ENCODE data around the gene SLC35F2. TPM values are rescaled to one million over a fixed set of nuclear protein-coding genes. Genes with fewer than 3 reads are reported as not detected.

Gene SLC35F2
- polyA plus RNA-seq, 1 of the 3 experiments (the other 2 are of a cell fraction), result 12.4 TPM

DNA sequence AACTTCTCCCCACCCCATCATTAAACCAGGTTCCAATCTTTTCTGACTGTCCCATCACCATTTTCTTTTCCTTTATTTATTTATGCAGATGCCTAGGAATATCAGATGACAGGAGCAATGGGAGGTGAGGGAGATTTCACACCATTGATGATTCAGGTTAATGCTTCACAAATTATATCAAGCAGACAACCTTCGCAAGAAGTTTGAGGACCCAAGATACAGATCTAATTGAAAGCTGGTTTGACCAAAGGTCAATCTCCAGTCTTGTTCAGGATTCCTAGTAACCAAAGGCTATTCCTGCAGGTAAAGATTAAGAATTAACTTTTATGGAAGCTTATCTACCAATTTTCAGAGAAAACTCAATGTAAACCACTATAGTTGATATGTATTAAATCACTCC is 54.4 kb downstream of the SLC35F2 start:
- DNase-seq, result no peak
- H3K27ac ChIP-seq (ENCODE audit: low read depth in 2 of 2, low read length in 1 of 2), result no peak overlapping the region
- peaks cover 3 to 13% of the 10 kb centered on the region in 2 experiments for H3K36me3 ChIP-seq (replicated peaks in 1 of 2; ENCODE audit: control insufficient read depth in 1 of 2, insufficient read depth in 2 of 2, low read length in 1 of 2)
- no peaks in the 10 kb centered on the region for H3K4me1 ChIP-seq (ENCODE audit: control insufficient read depth in 1 of 2, insufficient read depth in 2 of 2, low read depth in 1 of 2, low read length in 1 of 2)
- H3K27me3 ChIP-seq (ENCODE audit: insufficient read depth), result no peaks in the 10 kb centered on the region
- H3K9me2 ChIP-seq, result no peaks in the 10 kb centered on the region
- H2AFZ ChIP-seq (ENCODE audit: low read depth), result no peak overlapping the region
- CTCF ChIA-PET, result interaction anchor here (1.2 kb wide), 1 partner anchor 27 kb away, joined by 3 read pairs; no protein-coding TSS in a partner anchor
- H3F3A ChIP-seq (replicated peaks; ENCODE audit: insufficient read depth), result peaks cover 2% of the 10 kb centered on the region
- no peaks in the 10 kb centered on the region for H3K79me2 ChIP-seq (ENCODE audit: insufficient read depth)
- TF ChIP-seq SMC3 (IDR thresholded peaks at IDR 0.05; ENCODE audit: low read depth, low read length) (no peak), YY1 (IDR thresholded peaks at IDR 0.05; ENCODE audit: low read depth) (no peak), MXI1 (IDR thresholded peaks at IDR 0.05; ENCODE audit: low read depth, low read length) (no peak), TCF12 (IDR thresholded peaks at IDR 0.05) (no peak), TEAD4 (IDR thresholded peaks at IDR 0.05; ENCODE audit: borderline replicate concordance, insufficient read depth) (no peak), JUND (IDR thresholded peaks at IDR 0.05) (no peak), GABPA (IDR thresholded peaks at IDR 0.05; ENCODE audit: low read depth) (no peak), ELF1 (IDR thresholded peaks at IDR 0.05) (no peak), MEF2A (IDR thresholded peaks at IDR 0.05; ENCODE audit: borderline replicate concordance, low read depth) (no peak), RAD21 (IDR thresholded peaks at IDR 0.05; ENCODE audit: low read length) (no peak), TAF1 (IDR thresholded peaks at IDR 0.05; ENCODE audit: borderline replicate concordance, low read depth, low read length) (no peak), FOSL2 (IDR thresholded peaks at IDR 0.05; ENCODE audit: borderline replicate concordance, low read depth) (no peak)
- TF ChIP-seq, protein P1, sequence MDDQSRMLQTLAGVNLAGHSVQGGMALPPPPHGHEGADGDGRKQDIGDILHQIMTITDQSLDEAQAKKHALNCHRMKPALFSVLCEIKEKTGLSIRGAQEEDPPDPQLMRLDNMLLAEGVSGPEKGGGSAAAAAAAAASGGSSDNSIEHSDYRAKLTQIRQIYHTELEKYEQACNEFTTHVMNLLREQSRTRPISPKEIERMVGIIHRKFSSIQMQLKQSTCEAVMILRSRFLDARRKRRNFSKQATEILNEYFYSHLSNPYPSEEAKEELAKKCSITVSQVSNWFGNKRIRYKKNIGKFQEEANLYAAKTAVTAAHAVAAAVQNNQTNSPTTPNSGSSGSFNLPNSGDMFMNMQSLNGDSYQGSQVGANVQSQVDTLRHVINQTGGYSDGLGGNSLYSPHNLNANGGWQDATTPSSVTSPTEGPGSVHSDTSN (IDR thresholded peaks at IDR 0.05), result no peak
- TF ChIP-seq, protein P2, sequence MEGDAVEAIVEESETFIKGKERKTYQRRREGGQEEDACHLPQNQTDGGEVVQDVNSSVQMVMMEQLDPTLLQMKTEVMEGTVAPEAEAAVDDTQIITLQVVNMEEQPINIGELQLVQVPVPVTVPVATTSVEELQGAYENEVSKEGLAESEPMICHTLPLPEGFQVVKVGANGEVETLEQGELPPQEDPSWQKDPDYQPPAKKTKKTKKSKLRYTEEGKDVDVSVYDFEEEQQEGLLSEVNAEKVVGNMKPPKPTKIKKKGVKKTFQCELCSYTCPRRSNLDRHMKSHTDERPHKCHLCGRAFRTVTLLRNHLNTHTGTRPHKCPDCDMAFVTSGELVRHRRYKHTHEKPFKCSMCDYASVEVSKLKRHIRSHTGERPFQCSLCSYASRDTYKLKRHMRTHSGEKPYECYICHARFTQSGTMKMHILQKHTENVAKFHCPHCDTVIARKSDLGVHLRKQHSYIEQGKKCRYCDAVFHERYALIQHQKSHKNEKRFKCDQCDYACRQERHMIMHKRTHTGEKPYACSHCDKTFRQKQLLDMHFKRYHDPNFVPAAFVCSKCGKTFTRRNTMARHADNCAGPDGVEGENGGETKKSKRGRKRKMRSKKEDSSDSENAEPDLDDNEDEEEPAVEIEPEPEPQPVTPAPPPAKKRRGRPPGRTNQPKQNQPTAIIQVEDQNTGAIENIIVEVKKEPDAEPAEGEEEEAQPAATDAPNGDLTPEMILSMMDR (IDR thresholded peaks at IDR 0.05), result no peak
- TF ChIP-seq, protein P3, sequence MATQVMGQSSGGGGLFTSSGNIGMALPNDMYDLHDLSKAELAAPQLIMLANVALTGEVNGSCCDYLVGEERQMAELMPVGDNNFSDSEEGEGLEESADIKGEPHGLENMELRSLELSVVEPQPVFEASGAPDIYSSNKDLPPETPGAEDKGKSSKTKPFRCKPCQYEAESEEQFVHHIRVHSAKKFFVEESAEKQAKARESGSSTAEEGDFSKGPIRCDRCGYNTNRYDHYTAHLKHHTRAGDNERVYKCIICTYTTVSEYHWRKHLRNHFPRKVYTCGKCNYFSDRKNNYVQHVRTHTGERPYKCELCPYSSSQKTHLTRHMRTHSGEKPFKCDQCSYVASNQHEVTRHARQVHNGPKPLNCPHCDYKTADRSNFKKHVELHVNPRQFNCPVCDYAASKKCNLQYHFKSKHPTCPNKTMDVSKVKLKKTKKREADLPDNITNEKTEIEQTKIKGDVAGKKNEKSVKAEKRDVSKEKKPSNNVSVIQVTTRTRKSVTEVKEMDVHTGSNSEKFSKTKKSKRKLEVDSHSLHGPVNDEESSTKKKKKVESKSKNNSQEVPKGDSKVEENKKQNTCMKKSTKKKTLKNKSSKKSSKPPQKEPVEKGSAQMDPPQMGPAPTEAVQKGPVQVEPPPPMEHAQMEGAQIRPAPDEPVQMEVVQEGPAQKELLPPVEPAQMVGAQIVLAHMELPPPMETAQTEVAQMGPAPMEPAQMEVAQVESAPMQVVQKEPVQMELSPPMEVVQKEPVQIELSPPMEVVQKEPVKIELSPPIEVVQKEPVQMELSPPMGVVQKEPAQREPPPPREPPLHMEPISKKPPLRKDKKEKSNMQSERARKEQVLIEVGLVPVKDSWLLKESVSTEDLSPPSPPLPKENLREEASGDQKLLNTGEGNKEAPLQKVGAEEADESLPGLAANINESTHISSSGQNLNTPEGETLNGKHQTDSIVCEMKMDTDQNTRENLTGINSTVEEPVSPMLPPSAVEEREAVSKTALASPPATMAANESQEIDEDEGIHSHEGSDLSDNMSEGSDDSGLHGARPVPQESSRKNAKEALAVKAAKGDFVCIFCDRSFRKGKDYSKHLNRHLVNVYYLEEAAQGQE (IDR thresholded peaks at IDR 0.05; ENCODE audit: low read depth, low read length), result no peak
- POLR2A ChIA-PET, result no interaction called here
- H3K9me3 ChIP-seq, result no peaks in the 10 kb centered on the region
- H4K20me1 ChIP-seq (ENCODE audit: insufficient read depth), result no peaks in the 10 kb centered on the region
- WGBS (ENCODE audit: low lambda C conversion rate), result 100% methylated on average over 1 of the region's 1 CpG
- no peak overlapping the region for H3K9ac ChIP-seq
- no peak overlapping the region for H3K4me3 ChIP-seq (ENCODE audit: low read depth in 2 of 2, low read length in 1 of 2)
- no peak overlapping the region for H3K4me2 ChIP-seq
